WTC11 (cell line): Measurements from ENCODE around the gene ABLIM2. TPM values are rescaled to one million over a fixed set of nuclear protein-coding genes. Genes with fewer than 3 reads are reported as not detected.

Source experiments
- ATAC-seq: fragments of 200-7000 bp; cut with Tn5 transposase; 2 replicates; pipeline ENCODE4 v1.10.0; 2021; ENCODE audit warnings: mild to moderate bottlenecking, moderate library complexity
- CTCF ChIA-PET: fragments of 300-600 bp; sonication (Branson Sonifier 250); formaldehyde crosslinking; loops from one replicate; lab custom pipeline; 2021; ENCODE audit warnings: antibody characterized with exemption; lab: Charles Lee
- POLR2A ChIA-PET: fragments of 350-600 bp; sonication (Branson Sonifier 250); formaldehyde crosslinking; loops from one replicate; lab custom pipeline; 2021; ENCODE audit warnings: antibody characterized with exemption; lab: Charles Lee
- DNase-seq: peaks from one replicate; pipeline ENCODE4 v3.0.0; 2021; ENCODE audit warnings: low spot score
- H3K27ac Mint-ChIP-seq: 2 replicates; pipeline ENCODE4 v1.8.0; 2021; ENCODE audit warnings: mixed read lengths
- H3K27me3 Mint-ChIP-seq: 2 replicates; pipeline ENCODE4 v1.8.0; 2021; ENCODE audit warnings: low read depth, mild to moderate bottlenecking, moderate library complexity, mixed read lengths
- H3K36me3 Mint-ChIP-seq: 2 replicates; pipeline ENCODE4 v1.8.0; 2021; ENCODE audit warnings: mixed read lengths
- H3K4me1 Mint-ChIP-seq: 2 replicates; pipeline ENCODE4 v1.8.0; 2022; ENCODE audit warnings: mixed read lengths
- H3K4me3 Mint-ChIP-seq: 2 replicates; pipeline ENCODE4 v1.8.0; 2021; ENCODE audit warnings: mild to moderate bottlenecking, moderate library complexity, mixed read lengths
- H3K9me3 Mint-ChIP-seq: 2 replicates; pipeline ENCODE4 v1.8.0; 2021; ENCODE audit warnings: mixed read lengths
- ESRRA ChIP-seq: sonication (generic); formaldehyde crosslinking; IDR thresholded peaks from 2 replicates; pipeline ENCODE4 v1.8.1; 2022; ENCODE audit warnings: mild to moderate bottlenecking, missing genetic modification reagents, borderline replicate concordance
- ETV6 ChIP-seq: sonication (generic); formaldehyde crosslinking; IDR thresholded peaks from 2 replicates; pipeline ENCODE4 v1.8.1; 2022; ENCODE audit warnings: mild to moderate bottlenecking, missing genetic modification reagents
- MYBL2 ChIP-seq: sonication (generic); formaldehyde crosslinking; IDR thresholded peaks from 2 replicates; pipeline ENCODE4 v1.8.1; 2023; ENCODE audit warnings: mild to moderate bottlenecking, moderate library complexity, missing genetic modification reagents
- PRRX2 ChIP-seq: fragments of 250-450 bp; sonication (Bioruptor Pico); IDR thresholded peaks from 2 replicates; pipeline ENCODE4 v1.8.0; 2021; ENCODE audit warnings: mild to moderate bottlenecking
- RELA ChIP-seq: sonication (generic); formaldehyde crosslinking; IDR thresholded peaks from 2 replicates; pipeline ENCODE4 v1.8.1; 2022; ENCODE audit warnings: missing genetic modification reagents, mild to moderate bottlenecking, borderline replicate concordance
- RORB ChIP-seq: fragments of 250-450 bp; sonication (Bioruptor Pico); IDR thresholded peaks from 2 replicates; pipeline ENCODE4 v1.9.0; 2021; ENCODE audit warnings: mild to moderate bottlenecking
- SOX15 ChIP-seq: fragments of 250-450 bp; sonication (Bioruptor Pico); IDR thresholded peaks from 2 replicates; pipeline ENCODE4 v1.9.0; 2021; ENCODE audit warnings: mild to moderate bottlenecking
- SP1 ChIP-seq: sonication (generic); formaldehyde crosslinking; conservative IDR thresholded peaks from 2 replicates; pipeline ENCODE4 v1.8.1; 2022; ENCODE audit warnings: missing genetic modification reagents
- STAT6 ChIP-seq: sonication (generic); formaldehyde crosslinking; conservative IDR thresholded peaks from 2 replicates; pipeline ENCODE4 v1.8.1; 2023; ENCODE audit warnings: mild to moderate bottlenecking, low read depth, missing genetic modification reagents, moderate library complexity
- TP53 ChIP-seq: sonication (generic); formaldehyde crosslinking; IDR thresholded peaks from 2 replicates; pipeline ENCODE4 v1.8.1; 2023; ENCODE audit warnings: mild to moderate bottlenecking, missing genetic modification reagents
- ZNF138 ChIP-seq: sonication (generic); formaldehyde crosslinking; conservative IDR thresholded peaks from 2 replicates; pipeline ENCODE4 v1.8.1; 2022; ENCODE audit warnings: mild to moderate bottlenecking, moderate library complexity, missing genetic modification reagents
- ZNF425 ChIP-seq: fragments of 250-450 bp; sonication (Bioruptor Pico); conservative IDR thresholded peaks from 2 replicates; pipeline ENCODE4 v1.9.0; 2021; ENCODE audit warnings: mild to moderate bottlenecking
- ZNF671 ChIP-seq: fragments of 250-450 bp; sonication (Bioruptor Pico); IDR thresholded peaks from 2 replicates; pipeline ENCODE4 v1.8.0; 2021; ENCODE audit warnings: mild to moderate bottlenecking
- ZSCAN18 ChIP-seq: fragments of 250-450 bp; sonication (Bioruptor Pico); IDR thresholded peaks from 2 replicates; pipeline ENCODE4 v2.1.2; 2022; ENCODE audit warnings: mild to moderate bottlenecking, moderate library complexity
- total RNA-seq: library from RNA; stranded (reverse); gene quantifications from 3 replicates; pipeline ENCODE4 v1.2.3, GENCODE V29; 2021
- TF ChIP-seq, protein P1 (sequence below): fragments of 250-450 bp; sonication (Bioruptor Pico); IDR thresholded peaks from 2 replicates; pipeline ENCODE4 v1.9.0; 2021; ENCODE audit warnings: mild to moderate bottlenecking
- TF ChIP-seq, protein P2 (sequence below): sonication (generic); formaldehyde crosslinking; IDR thresholded peaks from 2 replicates; pipeline ENCODE4 v1.8.1; 2023; ENCODE audit warnings: mild to moderate bottlenecking, missing genetic modification reagents, moderate library complexity
- TF ChIP-seq, protein P3 (sequence below): sonication (generic); formaldehyde crosslinking; IDR thresholded peaks from 2 replicates; pipeline ENCODE4 v1.8.0; 2023; ENCODE audit warnings: mild to moderate bottlenecking, missing genetic modification reagents
- TF ChIP-seq, protein P4 (sequence below): fragments of 250-450 bp; sonication (Bioruptor Pico); IDR thresholded peaks from 2 replicates; pipeline ENCODE4 v1.9.0; 2021; ENCODE audit warnings: mild to moderate bottlenecking, borderline replicate concordance
- TF ChIP-seq, protein P5 (sequence below): sonication (generic); formaldehyde crosslinking; IDR thresholded peaks from 2 replicates; pipeline ENCODE4 v1.8.0; 2022; ENCODE audit warnings: mild to moderate bottlenecking, missing genetic modification reagents

ABLIM2 gene
- total RNA-seq, 1 experiment from 2014 or later = 2.6 TPM

- Mint-ChIP-seq H3K4me3 (no peak overlapping the region), H3K27me3 (no peaks in the 10 kb centered on the region), H3K27ac (peak overlapping the region; percentile 27; the same call in 1 of the 2 replicates), H3K4me1 (no peaks in the 10 kb centered on the region), H3K36me3 (no peaks in the 10 kb centered on the region), H3K9me3 (no peaks in the 10 kb centered on the region)
- ATAC-seq (no peak), DNase-seq (no peak)
- POLR2A ChIA-PET = no interaction called here
- CTCF ChIA-PET = no interaction called here
- TF ChIP-seq TP53 (no peak), MYBL2 (no peak), ESRRA (CRISPR knock-in tag) (no peak), SOX15 (CRISPR knock-in tag) (no peak), RELA (CRISPR knock-in tag) (no peak), ZSCAN18 (CRISPR knock-in tag) (no peak), RORB (CRISPR knock-in tag) (no peak), ZNF138 (no peak), SP1 (CRISPR knock-in tag) (no peak), PRRX2 (no peak), STAT6 (CRISPR knock-in tag) (no peak), ETV6 (CRISPR knock-in tag) (no peak), ZNF671 (CRISPR knock-in tag) (no peak), ZNF425 (CRISPR knock-in tag) (no peak)
- TF ChIP-seq, protein P1, sequence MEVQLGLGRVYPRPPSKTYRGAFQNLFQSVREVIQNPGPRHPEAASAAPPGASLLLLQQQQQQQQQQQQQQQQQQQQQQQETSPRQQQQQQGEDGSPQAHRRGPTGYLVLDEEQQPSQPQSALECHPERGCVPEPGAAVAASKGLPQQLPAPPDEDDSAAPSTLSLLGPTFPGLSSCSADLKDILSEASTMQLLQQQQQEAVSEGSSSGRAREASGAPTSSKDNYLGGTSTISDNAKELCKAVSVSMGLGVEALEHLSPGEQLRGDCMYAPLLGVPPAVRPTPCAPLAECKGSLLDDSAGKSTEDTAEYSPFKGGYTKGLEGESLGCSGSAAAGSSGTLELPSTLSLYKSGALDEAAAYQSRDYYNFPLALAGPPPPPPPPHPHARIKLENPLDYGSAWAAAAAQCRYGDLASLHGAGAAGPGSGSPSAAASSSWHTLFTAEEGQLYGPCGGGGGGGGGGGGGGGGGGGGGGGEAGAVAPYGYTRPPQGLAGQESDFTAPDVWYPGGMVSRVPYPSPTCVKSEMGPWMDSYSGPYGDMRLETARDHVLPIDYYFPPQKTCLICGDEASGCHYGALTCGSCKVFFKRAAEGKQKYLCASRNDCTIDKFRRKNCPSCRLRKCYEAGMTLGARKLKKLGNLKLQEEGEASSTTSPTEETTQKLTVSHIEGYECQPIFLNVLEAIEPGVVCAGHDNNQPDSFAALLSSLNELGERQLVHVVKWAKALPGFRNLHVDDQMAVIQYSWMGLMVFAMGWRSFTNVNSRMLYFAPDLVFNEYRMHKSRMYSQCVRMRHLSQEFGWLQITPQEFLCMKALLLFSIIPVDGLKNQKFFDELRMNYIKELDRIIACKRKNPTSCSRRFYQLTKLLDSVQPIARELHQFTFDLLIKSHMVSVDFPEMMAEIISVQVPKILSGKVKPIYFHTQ = no peak
- TF ChIP-seq, protein P2, sequence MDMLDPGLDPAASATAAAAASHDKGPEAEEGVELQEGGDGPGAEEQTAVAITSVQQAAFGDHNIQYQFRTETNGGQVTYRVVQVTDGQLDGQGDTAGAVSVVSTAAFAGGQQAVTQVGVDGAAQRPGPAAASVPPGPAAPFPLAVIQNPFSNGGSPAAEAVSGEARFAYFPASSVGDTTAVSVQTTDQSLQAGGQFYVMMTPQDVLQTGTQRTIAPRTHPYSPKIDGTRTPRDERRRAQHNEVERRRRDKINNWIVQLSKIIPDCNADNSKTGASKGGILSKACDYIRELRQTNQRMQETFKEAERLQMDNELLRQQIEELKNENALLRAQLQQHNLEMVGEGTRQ (CRISPR knock-in tag) = no peak
- TF ChIP-seq, protein P3, sequence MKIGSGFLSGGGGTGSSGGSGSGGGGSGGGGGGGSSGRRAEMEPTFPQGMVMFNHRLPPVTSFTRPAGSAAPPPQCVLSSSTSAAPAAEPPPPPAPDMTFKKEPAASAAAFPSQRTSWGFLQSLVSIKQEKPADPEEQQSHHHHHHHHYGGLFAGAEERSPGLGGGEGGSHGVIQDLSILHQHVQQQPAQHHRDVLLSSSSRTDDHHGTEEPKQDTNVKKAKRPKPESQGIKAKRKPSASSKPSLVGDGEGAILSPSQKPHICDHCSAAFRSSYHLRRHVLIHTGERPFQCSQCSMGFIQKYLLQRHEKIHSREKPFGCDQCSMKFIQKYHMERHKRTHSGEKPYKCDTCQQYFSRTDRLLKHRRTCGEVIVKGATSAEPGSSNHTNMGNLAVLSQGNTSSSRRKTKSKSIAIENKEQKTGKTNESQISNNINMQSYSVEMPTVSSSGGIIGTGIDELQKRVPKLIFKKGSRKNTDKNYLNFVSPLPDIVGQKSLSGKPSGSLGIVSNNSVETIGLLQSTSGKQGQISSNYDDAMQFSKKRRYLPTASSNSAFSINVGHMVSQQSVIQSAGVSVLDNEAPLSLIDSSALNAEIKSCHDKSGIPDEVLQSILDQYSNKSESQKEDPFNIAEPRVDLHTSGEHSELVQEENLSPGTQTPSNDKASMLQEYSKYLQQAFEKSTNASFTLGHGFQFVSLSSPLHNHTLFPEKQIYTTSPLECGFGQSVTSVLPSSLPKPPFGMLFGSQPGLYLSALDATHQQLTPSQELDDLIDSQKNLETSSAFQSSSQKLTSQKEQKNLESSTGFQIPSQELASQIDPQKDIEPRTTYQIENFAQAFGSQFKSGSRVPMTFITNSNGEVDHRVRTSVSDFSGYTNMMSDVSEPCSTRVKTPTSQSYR = no peak
- TF ChIP-seq, protein P4, sequence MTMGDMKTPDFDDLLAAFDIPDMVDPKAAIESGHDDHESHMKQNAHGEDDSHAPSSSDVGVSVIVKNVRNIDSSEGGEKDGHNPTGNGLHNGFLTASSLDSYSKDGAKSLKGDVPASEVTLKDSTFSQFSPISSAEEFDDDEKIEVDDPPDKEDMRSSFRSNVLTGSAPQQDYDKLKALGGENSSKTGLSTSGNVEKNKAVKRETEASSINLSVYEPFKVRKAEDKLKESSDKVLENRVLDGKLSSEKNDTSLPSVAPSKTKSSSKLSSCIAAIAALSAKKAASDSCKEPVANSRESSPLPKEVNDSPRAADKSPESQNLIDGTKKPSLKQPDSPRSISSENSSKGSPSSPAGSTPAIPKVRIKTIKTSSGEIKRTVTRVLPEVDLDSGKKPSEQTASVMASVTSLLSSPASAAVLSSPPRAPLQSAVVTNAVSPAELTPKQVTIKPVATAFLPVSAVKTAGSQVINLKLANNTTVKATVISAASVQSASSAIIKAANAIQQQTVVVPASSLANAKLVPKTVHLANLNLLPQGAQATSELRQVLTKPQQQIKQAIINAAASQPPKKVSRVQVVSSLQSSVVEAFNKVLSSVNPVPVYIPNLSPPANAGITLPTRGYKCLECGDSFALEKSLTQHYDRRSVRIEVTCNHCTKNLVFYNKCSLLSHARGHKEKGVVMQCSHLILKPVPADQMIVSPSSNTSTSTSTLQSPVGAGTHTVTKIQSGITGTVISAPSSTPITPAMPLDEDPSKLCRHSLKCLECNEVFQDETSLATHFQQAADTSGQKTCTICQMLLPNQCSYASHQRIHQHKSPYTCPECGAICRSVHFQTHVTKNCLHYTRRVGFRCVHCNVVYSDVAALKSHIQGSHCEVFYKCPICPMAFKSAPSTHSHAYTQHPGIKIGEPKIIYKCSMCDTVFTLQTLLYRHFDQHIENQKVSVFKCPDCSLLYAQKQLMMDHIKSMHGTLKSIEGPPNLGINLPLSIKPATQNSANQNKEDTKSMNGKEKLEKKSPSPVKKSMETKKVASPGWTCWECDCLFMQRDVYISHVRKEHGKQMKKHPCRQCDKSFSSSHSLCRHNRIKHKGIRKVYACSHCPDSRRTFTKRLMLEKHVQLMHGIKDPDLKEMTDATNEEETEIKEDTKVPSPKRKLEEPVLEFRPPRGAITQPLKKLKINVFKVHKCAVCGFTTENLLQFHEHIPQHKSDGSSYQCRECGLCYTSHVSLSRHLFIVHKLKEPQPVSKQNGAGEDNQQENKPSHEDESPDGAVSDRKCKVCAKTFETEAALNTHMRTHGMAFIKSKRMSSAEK (CRISPR knock-in tag) = no peak
- TF ChIP-seq, protein P5, sequence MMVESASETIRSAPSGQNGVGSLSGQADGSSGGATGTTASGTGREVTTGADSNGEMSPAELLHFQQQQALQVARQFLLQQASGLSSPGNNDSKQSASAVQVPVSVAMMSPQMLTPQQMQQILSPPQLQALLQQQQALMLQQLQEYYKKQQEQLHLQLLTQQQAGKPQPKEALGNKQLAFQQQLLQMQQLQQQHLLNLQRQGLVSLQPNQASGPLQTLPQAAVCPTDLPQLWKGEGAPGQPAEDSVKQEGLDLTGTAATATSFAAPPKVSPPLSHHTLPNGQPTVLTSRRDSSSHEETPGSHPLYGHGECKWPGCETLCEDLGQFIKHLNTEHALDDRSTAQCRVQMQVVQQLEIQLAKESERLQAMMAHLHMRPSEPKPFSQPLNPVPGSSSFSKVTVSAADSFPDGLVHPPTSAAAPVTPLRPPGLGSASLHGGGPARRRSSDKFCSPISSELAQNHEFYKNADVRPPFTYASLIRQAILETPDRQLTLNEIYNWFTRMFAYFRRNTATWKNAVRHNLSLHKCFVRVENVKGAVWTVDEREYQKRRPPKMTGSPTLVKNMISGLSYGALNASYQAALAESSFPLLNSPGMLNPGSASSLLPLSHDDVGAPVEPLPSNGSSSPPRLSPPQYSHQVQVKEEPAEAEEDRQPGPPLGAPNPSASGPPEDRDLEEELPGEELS (CRISPR knock-in tag) = no peak
Measured at GRCh38 chr4:8004066-8004465, 154.5 kb downstream of the ABLIM2 start.
